Forelimb muscle (tissue), 1 donor: ENCODE measurements around the gene CTBP2. TPM values are rescaled to one million over a fixed set of nuclear protein-coding genes. Genes with fewer than 3 reads are reported as not detected.

ENCODE experiments used
- DNase-seq: peaks from one replicate; pipeline ENCODE4 v3.0.0-alpha.2; 2013; ENCODE audit warnings: low read depth
- polyA plus RNA-seq: library from polyadenylated mRNA; unstranded; fragments of 120-200 nt; gene quantifications from one replicate; pipeline ENCODE4 v1.2.1, GENCODE V29; 2013; ENCODE audit not compliant: insufficient read length

CTBP2 gene
- 34.1 TPM for polyA plus RNA-seq

- DNase-seq: no peak
Observed at GRCh38 chr10:125159932-125160855, at the start of gene CTBP2. Gene CTBP2, minus strand, starts transcription at chr10:125160563.

DNA sequence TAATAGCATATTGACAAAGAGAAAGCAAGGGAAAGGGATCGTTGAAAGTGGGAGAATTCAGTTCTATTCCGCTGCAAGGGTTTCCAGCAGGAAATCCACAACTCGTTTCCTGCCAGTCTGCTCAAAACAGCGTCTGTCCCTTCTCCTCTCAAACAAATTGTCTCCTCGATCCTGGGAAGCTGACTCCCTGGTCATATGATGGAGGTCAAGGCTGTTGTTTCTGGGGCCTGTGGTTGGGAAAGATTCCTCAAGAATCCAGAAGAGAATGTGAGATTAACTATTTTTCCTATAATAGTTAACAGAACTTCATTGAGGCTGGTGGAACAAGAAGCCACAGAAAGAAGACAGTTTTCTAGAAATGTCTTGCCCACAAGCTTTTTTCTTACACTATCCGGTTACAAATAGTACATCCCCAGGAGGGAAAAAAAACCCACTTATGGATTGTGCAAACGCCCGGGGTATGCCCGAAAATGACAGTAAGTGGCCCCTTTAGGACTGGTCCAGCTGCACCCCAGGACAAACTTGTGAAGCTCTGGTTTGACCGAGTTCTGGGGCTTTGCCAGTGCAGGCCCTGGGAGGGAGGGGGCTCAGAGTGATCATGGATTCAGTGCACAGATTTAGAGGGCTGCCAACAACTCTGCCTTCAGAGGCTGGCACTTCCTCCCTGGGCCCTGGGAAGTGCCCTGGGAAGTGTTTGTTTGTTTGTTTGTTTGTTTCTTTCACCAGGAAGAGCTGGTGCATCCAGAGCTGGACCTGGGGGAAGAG, 49.4 kb upstream of the CTBP2 start:
- DNase-seq: no peak

DNA sequence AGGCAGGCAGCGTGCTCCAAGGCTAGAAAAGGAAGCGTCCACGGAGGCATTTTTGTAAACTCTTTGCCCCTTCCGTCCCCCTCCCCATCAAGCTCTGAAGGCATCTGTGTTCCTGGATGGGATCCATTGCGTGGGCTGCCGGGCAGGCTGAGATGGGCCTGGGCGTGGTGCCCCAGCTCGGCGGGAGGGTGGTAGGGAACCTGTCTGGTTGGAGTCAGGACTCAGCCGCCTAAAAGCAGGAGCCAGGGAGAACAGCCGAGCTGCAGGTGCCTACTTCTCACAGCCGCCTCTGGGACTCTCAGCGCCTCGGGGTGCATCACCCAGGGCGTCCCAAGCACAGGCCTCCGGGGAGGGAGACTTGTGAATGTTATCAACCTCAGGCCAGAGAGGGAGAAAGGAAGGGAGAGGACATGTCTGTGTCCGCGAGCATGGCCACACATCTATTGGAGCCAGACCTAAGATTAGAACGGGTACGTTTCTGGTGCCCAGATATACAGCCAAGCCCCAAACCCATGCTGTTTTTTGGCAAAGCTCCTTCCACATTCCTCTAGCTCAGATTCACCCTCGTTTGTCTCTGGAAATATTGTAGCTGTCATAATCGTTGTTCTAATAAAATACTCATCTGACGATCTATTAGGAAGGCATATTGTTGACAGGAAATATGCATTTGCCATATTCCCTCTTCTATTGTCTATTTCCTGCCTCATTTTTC, 48.6 kb upstream of the CTBP2 start:
- no peak for DNase-seq

DNA sequence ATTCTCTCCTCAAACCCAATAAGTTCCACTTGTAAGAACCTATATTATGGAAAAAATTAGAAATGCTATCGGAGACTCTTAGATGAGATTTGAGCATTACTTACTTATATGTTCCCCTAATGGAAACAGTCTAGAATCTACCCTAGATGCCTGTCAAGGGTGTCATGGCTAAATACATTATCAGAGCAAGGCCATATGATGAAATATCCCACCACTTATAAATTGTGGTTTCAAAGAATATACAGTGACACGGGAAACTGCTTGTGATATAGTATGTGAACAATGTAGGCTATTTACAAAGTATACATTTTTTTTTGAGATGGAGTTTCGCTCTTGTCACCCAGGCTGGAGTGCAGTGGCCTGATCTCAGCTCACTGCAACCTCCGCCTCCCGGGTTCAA, 46.3 kb upstream of the CTBP2 start:
- DNase-seq: no peak

DNA sequence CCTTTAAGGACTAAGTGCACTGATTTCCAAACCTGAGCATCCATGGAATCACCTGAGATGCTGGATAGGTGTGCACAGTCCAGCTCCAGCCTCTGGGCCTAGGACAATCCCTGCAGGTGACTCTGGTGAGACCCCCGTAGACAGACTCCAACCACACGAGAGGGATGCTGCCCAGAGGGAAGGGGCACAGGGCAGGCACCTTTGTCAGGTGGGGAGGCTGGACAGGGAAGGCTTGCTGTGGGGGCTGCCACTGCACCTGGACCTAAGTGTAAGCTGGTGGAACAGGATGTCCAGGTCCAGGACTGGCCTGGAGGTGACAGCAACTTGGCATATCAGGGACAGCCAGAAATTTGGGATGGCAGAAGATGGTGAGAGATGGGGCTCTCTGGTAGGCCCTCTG, 45.1 kb upstream of the CTBP2 start:
- DNase-seq: no peak

- no peak for DNase-seq
Observed at GRCh38 chr10:125204400-125204799, 44.0 kb upstream of the CTBP2 start.

- DNase-seq: no peak
Observed at GRCh38 chr10:125203186-125203800, 42.9 kb upstream of the CTBP2 start.

DNA sequence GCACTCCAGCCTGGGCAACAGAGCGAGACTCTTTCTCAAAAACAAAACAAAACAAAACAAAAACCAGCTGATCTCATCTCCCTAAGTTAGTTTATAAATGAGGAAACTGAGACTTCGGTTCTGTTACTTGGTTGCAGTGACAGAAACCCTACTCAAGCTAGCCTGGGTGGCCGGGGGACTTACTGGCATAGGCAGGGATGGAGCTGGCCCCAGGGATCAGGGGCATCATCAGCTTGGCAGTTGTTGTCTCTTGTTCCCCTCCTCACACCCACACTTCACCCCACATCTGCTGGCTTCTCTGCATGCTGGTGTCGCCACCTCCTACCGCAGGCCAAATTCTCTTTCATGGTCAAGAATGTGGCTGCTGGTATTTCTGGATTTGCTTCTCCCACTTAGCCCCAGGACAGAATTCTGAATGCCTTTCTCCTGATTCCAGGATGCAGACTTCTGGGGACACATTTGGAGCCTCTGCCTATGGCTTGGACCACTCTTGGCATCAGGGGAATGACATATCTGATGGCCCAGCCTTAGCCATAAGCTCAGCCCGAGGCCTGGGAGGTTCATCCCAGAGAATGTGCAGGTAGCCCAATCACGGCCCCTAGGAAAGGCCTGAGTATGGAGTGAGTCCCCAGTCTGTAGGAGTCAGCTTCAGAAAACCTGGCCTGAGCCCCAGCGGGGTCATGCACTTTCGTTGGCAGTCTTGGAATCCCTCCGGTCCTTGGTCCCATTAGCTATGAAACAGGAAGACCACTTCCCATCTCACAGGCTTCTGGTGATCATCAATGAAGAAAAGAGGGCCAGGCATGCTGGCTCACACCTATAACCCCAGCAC, 41.6 kb upstream of the CTBP2 start:
- DNase-seq: no peak

DNA sequence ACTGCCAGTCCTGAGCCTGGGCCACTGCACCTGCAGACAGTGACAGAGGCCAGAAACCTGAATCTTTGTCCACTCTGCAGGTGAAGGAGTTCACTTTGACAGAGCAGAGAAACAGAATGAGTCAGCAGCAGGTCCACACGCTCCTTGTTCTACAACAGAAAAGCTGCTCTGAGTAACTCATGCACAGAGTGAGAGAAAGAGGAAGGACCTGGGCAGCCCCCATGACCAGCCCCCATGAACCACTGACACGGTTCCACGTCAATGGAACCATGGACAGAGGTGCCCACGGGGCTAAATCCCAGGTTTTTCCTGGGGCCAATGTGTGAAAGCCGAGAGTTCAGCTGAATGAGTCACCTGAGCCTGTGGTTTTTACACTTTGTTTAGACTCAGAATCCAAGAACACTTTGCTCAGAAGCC, 40.8 kb upstream of the CTBP2 start:
- no peak for DNase-seq

DNA sequence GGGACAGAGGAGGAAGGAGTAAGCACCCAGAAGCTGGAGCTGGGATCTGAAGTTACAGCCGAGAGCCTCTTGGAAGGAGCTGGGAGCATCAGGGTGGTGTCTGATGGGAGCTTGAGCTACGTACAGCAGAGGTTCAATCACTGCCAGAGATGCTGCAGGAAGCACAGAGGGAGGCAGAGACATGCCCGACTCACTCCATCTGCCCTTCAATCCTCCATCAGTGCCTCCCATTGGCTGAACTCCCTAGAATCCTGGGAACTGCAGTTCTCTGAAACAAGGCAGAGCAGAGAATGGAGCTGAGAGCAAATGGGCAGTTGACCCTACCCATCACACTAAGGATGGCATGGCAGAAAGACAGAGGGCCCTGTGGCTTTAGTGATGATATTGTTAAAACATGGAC, 40.0 kb upstream of the CTBP2 start:
- no peak for DNase-seq

- no peak for DNase-seq
Observed at GRCh38 chr10:125199270-125199669, 38.9 kb upstream of the CTBP2 start.

GRCh38 chr10:125194814-125195213, 34.5 kb upstream of the CTBP2 start:
- no peak for DNase-seq

GRCh38 chr10:125193306-125193877, 33.0 kb upstream of the CTBP2 start:
- no peak for DNase-seq

GRCh38 chr10:125192620-125193019, 32.3 kb upstream of the CTBP2 start:
- DNase-seq: no peak

DNA sequence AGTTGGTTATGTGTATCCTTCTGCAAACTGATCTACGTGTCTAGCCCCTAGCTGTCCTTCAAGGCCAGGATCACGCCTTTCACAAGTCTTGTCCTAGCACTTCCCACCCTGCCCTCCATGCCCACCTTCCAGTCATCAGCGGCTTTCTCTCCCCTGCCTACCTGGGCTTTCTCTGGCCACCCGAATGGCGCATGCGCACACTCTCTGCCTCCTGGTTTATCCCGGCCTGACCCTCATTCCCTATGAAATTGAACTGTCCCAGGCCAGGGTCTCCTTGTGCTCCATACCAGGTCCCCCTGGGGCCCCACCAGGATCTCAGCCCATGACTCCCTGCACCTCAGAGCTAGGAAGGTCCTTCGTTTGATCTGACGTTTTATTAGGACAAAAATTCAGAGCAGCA, 31.6 kb upstream of the CTBP2 start:
- no peak for DNase-seq

- DNase-seq: no peak
Observed at GRCh38 chr10:125190946-125191345, 30.6 kb upstream of the CTBP2 start.

GRCh38 chr10:125190414-125190813, 30.1 kb upstream of the CTBP2 start:
- no peak for DNase-seq

GRCh38 chr10:125189162-125189561, 28.8 kb upstream of the CTBP2 start:
- no peak for DNase-seq

GRCh38 chr10:125187238-125188194, 27.2 kb upstream of the CTBP2 start:
- DNase-seq: no peak
